Measurements from ENCODE around the gene LSAMP. TPM values are rescaled to one million over a fixed set of nuclear protein-coding genes. Genes with fewer than 3 reads are reported as not detected.

Gene LSAMP
- total RNA-seq, 1 experiment from 2014 or later: 10.1 TPM

GRCh38 chr3:116087426-116087825 is 357.9 kb downstream of the LSAMP start:
- BruUV-seq (replicated peaks): no TSS peak
- H3K4me1 ChIP-seq (ENCODE audit: insufficient read depth, low read length, poor library complexity, severe bottlenecking): peaks cover 26% of the 10 kb centered on the region
- DNase-seq (ENCODE audit: low spot score): peak; percentile 8
- H3K4me3 ChIP-seq (ENCODE audit: low read depth, low read length, poor library complexity, severe bottlenecking): no peak overlapping the region
- H3K27me3 ChIP-seq (replicated peaks; ENCODE audit: insufficient read depth, low read depth, low read length, poor library complexity): no peaks in the 10 kb centered on the region
- CTCF ChIA-PET: no interaction called here
- H3K36me3 ChIP-seq (ENCODE audit: insufficient read depth, low read length, poor library complexity, severe bottlenecking): no peaks in the 10 kb centered on the region
- POLR2A ChIA-PET (ENCODE audit: low non-redundant PET): no interaction called here
- TF ChIP-seq EZH2 (IDR thresholded peaks at IDR 0.05; ENCODE audit: borderline replicate concordance, low read depth, low read length, poor library complexity, severe bottlenecking): no peak
- no peak for TF ChIP-seq CTCF (conservative IDR thresholded peaks at IDR 0.05; ENCODE audit: low read depth, low read length)
- H3K9me3 ChIP-seq (ENCODE audit: low read depth, low read length, poor library complexity, severe bottlenecking): no peaks in the 10 kb centered on the region
- H3K27ac ChIP-seq (ENCODE audit: low read depth, low read length, poor library complexity, severe bottlenecking): no peak overlapping the region
- intact Hi-C loops (cut with micrococcal nuclease; ENCODE audit: unreplicated experiment): no loop called here

- H3K4me1 ChIP-seq (ENCODE audit: insufficient read depth, low read length, poor library complexity, severe bottlenecking): peaks cover 26% of the 10 kb centered on the region
- no peaks in the 10 kb centered on the region for H3K27me3 ChIP-seq (replicated peaks; ENCODE audit: insufficient read depth, low read depth, low read length, poor library complexity)
- intact Hi-C loops (cut with micrococcal nuclease; ENCODE audit: unreplicated experiment): no loop called here
- peak; percentile 76 for DNase-seq (ENCODE audit: low spot score)
- H3K27ac ChIP-seq (ENCODE audit: low read depth, low read length, poor library complexity, severe bottlenecking): peak overlapping the region; percentile 47
- H3K4me3 ChIP-seq (ENCODE audit: low read depth, low read length, poor library complexity, severe bottlenecking): no peak overlapping the region
- POLR2A ChIA-PET (ENCODE audit: low non-redundant PET): interaction anchor here (0.6 kb wide), 1 partner anchor 28 kb away, joined by 5 read pairs; no protein-coding TSS in a partner anchor
- H3K36me3 ChIP-seq (ENCODE audit: insufficient read depth, low read length, poor library complexity, severe bottlenecking): no peaks in the 10 kb centered on the region
- H3K9me3 ChIP-seq (ENCODE audit: low read depth, low read length, poor library complexity, severe bottlenecking): no peaks in the 10 kb centered on the region
- TF ChIP-seq EZH2 (IDR thresholded peaks at IDR 0.05; ENCODE audit: borderline replicate concordance, low read depth, low read length, poor library complexity, severe bottlenecking) (no peak), CTCF (conservative IDR thresholded peaks at IDR 0.05; ENCODE audit: low read depth, low read length) (no peak)
- no TSS peak for BruUV-seq (replicated peaks)
- CTCF ChIA-PET: no interaction called here
Measured at GRCh38 chr3:116084999-116085791, 360.1 kb downstream of the LSAMP start.

DNA sequence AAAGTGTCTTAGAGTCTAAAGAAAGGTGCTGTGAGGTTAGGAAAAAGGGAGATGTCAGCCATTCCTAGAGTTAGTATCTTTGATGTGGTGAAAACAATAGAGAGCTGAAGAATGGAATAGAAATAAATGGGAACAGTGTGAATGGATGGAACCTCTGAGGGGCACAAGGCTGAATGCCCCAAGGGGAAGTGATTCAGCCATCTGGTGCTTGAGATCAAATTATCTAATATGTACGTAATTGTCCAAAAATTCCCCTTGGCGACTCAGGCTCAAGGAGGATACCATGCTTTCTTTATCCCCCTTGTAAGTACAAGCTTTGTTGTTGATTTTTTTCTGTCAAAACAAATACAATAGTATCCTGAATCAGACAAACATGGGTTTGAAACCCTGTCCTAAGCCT is 361.6 kb downstream of the LSAMP start:
- intact Hi-C loops (cut with micrococcal nuclease; ENCODE audit: unreplicated experiment): no loop called here
- POLR2A ChIA-PET (ENCODE audit: low non-redundant PET): no interaction called here
- no peak overlapping the region for H3K27ac ChIP-seq (ENCODE audit: low read depth, low read length, poor library complexity, severe bottlenecking)
- CTCF ChIA-PET: no interaction called here
- no TSS peak for BruUV-seq (replicated peaks)
- H3K27me3 ChIP-seq (replicated peaks; ENCODE audit: insufficient read depth, low read depth, low read length, poor library complexity): no peaks in the 10 kb centered on the region
- no peaks in the 10 kb centered on the region for H3K9me3 ChIP-seq (ENCODE audit: low read depth, low read length, poor library complexity, severe bottlenecking)
- no peaks in the 10 kb centered on the region for H3K36me3 ChIP-seq (ENCODE audit: insufficient read depth, low read length, poor library complexity, severe bottlenecking)
- peaks cover 26% of the 10 kb centered on the region for H3K4me1 ChIP-seq (ENCODE audit: insufficient read depth, low read length, poor library complexity, severe bottlenecking)
- no peak for TF ChIP-seq EZH2 (IDR thresholded peaks at IDR 0.05; ENCODE audit: borderline replicate concordance, low read depth, low read length, poor library complexity, severe bottlenecking)
- TF ChIP-seq CTCF (conservative IDR thresholded peaks at IDR 0.05; ENCODE audit: low read depth, low read length): no peak
- peak; percentile 8 for DNase-seq (ENCODE audit: low spot score)
- H3K4me3 ChIP-seq (ENCODE audit: low read depth, low read length, poor library complexity, severe bottlenecking): no peak overlapping the region

Data from A673 (cell line).